GM13976 (cell line): Measurements from ENCODE around the gene CHMP2A.
"Not testable (repeated sequence)": the region's sequence is repeated elsewhere in the genome, so short reads cannot be mapped to it uniquely, and the experiment has no call there.

Experiments used
- DNase-seq: peaks from one replicate; pipeline ENCODE4 v3.0.0; 2012; ENCODE audit warnings: low spot score
- in situ Hi-C: fragments of 300-500 bp; cut with MboI; formaldehyde crosslinking; loops from one replicate; pipeline ENCODE4 v1.12.0; 2022; ENCODE audit warnings: low sequenced_read_pairs, mixed read lengths, inconsistent platforms; ENCODE audit not compliant: unreplicated experiment
- TF ChIP-seq, protein P1 (sequence below): IDR thresholded peaks from 2 replicates; pipeline ENCODE4 v1.5.1; 2012; ENCODE audit warnings: borderline replicate concordance, mild to moderate bottlenecking; ENCODE audit not compliant: insufficient read depth; ENCODE audit errors: extremely low read depth, missing control alignments, control extremely low read depth

Gene CHMP2A

GRCh38 chr19:58547323-58548312, 7.3 kb downstream of the CHMP2A start:
- in situ Hi-C loops = no loop called here
- DNase-seq = no peak
- TF ChIP-seq, protein P1, sequence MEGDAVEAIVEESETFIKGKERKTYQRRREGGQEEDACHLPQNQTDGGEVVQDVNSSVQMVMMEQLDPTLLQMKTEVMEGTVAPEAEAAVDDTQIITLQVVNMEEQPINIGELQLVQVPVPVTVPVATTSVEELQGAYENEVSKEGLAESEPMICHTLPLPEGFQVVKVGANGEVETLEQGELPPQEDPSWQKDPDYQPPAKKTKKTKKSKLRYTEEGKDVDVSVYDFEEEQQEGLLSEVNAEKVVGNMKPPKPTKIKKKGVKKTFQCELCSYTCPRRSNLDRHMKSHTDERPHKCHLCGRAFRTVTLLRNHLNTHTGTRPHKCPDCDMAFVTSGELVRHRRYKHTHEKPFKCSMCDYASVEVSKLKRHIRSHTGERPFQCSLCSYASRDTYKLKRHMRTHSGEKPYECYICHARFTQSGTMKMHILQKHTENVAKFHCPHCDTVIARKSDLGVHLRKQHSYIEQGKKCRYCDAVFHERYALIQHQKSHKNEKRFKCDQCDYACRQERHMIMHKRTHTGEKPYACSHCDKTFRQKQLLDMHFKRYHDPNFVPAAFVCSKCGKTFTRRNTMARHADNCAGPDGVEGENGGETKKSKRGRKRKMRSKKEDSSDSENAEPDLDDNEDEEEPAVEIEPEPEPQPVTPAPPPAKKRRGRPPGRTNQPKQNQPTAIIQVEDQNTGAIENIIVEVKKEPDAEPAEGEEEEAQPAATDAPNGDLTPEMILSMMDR = no peak

GRCh38 chr19:58546019-58546530, 8.8 kb downstream of the CHMP2A start:
- in situ Hi-C loops = no loop called here
- no peak for DNase-seq
- TF ChIP-seq, protein P1 = no peak

GRCh38 chr19:58545286-58546018, 9.5 kb downstream of the CHMP2A start:
- no peak for DNase-seq
- TF ChIP-seq, protein P1 = no peak
- in situ Hi-C loops = no loop called here

DNA sequence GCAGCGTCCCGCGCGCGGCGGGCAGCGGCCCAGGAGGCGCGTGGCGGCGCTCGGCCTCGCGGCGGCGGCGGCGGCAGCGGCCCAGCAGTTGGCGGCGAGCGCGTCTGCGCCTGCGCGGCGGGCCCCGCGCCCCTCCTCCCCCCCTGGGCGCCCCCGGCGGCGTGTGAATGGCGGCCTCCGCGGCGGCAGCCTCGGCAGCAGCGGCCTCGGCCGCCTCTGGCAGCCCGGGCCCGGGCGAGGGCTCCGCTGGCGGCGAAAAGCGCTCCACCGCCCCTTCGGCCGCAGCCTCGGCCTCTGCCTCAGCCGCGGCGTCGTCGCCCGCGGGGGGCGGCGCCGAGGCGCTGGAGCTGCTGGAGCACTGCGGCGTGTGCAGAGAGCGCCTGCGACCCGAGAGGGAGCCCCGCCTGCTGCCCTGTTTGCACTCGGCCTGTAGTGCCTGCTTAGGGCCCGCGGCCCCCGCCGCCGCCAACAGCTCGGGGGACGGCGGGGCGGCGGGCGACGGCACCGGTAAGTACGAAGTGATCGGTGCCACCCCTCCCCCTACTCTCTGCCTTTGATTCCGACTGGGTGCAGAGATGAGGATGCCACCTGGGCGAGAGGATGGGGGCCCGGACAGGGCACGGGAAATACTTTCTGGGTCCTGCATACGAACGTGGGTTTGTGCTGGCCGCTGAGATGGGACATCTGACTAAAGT, 10.2 kb downstream of the CHMP2A start:
- DNase-seq = peak; percentile 93
- TF ChIP-seq, protein P1 = peak; percentile 8
- in situ Hi-C loops = no loop called here

DNA sequence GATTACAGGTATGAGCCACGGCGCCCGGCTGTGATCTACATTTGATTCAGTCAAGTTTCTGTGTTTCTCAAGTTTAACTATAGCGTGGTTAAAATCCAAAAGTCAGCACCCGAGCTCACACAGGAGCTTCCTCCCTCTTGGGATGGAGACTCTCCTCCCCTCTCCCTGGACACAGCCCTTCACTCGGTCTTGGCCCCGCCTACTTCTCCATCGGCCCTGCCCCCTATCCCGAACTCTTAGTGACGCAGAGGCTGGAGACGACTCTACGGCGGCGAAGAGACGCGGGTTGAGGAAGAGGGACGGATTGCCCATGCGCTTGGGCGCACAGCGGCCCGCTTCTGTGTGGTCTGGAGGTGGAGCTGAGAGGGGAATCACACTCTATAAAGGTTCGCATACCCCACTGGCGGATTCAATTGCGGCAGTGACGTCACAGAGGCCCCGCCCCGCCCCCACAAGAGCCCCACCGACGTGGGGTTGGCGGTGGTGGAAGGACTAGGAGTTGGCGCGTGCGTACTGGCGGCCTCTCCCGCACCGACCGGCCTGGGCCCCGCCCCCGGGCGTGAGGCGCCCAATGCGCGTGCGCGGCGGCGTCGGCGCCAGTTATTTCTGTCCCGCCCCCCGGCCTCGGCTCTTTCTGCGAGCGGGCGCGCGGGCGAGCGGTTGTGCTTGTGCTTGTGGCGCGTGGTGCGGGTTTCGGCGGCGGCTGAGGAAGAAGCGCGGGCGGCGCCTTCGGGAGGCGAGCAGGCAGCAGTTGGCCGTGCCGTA, 10.9 kb downstream of the CHMP2A start, which contains the start of gene TRIM28:
Gene TRIM28, plus strand, starts transcription at position 239 of the 765 bp plus-strand sequence. CDS start 694 bp downstream, outside the sequence.
- in situ Hi-C loops = no loop called here
- peak; percentile 100 for DNase-seq
- TF ChIP-seq, protein P1 = no peak

GRCh38 chr19:58542641-58543372, 12.1 kb downstream of the CHMP2A start:
- DNase-seq, in situ Hi-C loops: not testable (repeated sequence)

DNA sequence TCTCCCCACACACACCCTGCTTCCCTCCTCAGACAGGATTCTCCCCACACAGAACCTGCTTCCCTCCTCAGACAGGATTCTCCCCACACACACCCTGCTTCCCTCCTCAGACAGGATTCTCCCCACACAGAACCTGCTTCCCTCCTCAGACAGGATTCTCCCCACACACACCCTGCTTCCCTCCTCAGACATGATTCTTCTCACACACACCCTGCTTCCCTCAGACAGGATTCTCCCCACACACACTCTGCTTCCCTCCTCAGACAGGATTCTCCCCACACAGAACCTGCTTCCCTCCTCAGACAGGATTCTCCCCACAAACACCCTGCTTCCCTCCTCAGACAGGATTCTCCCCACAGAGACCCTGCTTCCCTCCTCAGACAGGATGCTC, 15.7 kb downstream of the CHMP2A start:
- in situ Hi-C loops, DNase-seq: not testable (repeated sequence)
